ENCODE results near the gene MCCC2.
A peak's percentile ranks its signal among the peaks of the same experiment; 100 is the strongest.
"Not testable (repeated sequence)": the region's sequence is repeated elsewhere in the genome, so short reads cannot be mapped to it uniquely, and the experiment has no call there.

Gene MCCC2

DNA sequence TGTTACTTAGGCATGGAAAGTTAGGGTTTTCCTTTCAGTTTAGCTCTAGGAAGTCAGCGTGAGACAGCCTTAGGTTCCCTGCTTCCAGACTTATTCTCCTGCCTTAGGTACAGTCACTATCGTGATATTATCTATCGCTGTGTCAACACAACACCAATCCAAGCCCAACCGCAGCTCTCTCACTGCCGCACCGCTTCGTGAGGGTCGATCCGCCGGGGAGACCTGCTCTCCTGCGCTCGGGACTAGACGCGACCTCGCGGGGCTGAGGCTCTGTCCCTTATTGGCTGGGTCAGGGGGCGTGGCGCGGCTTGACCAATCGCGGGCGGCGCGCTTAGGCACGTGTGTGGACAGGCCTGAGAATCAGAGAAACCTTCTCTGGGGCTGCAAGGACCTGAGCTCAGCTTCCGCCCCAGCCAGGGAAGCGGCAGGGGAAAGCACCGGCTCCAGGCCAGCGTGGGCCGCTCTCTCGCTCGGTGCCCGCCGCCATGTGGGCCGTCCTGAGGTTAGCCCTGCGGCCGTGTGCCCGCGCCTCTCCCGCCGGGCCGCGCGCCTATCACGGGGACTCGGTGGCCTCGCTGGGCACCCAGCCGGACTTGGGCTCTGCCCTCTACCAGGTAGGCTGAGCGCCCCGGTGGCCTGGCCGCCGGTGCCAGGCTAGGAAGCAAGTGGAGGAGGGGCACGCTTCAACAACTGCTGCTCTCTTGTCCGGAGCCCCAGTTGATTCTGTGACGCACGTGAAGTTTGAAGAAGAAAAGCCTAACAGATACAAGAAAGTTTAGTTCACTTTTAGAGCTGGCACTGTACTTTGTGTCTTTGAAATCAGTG is at the start of gene MCCC2:
TSS of gene MCCC2 (plus strand) at position 400 of the 825 bp plus-strand sequence. CDS start at position 486, 86 bp downstream.
- DNase-seq (ENCODE audit: low read depth) = peak; percentile 99
- Histone ChIP-seq H3K27me3 (replicated peaks; ENCODE audit: control insufficient read depth, insufficient read depth, low read length) (no peaks in the 10 kb centered on the region), H3K4me3 (ENCODE audit: low read length) (peak within 1 kb of the TSS; percentile 92), H3K36me3 (ENCODE audit: control insufficient read depth, insufficient read depth, low read length, severe bottlenecking) (no peaks in the 10 kb centered on the region), H3K9me3 (ENCODE audit: control insufficient read depth, low read length) (no peaks in the 10 kb centered on the region), H3K4me1 (ENCODE audit: control insufficient read depth, insufficient read depth, low read length) (peaks cover 31% of the 10 kb centered on the region), H3K9ac (ENCODE audit: low read length) (peak within 1 kb of the TSS; percentile 93)

- Histone ChIP-seq H3K27me3 (replicated peaks; ENCODE audit: control insufficient read depth, insufficient read depth, low read length) (no peaks in the 10 kb centered on the region), H3K4me3 (ENCODE audit: low read length) (no peak overlapping the region), H3K9ac (ENCODE audit: low read length) (no peak overlapping the region), H3K36me3 (ENCODE audit: control insufficient read depth, insufficient read depth, low read length, severe bottlenecking) (peaks cover 47% of the 10 kb centered on the region), H3K9me3 (ENCODE audit: control insufficient read depth, low read length) (no peaks in the 10 kb centered on the region), H3K4me1 (ENCODE audit: control insufficient read depth, insufficient read depth, low read length) (peaks cover 24% of the 10 kb centered on the region)
- no peak for DNase-seq (ENCODE audit: low read depth)
Observed at GRCh38 chr5:71537687-71538086, 49.5 kb upstream of the MCCC2 start.

- H3K9me3 ChIP-seq (ENCODE audit: control insufficient read depth, low read length); H3K27me3 ChIP-seq (replicated peaks; ENCODE audit: control insufficient read depth, insufficient read depth, low read length); H3K4me3 ChIP-seq (ENCODE audit: low read length); H3K4me1 ChIP-seq (ENCODE audit: control insufficient read depth, insufficient read depth, low read length); H3K9ac ChIP-seq (ENCODE audit: low read length); DNase-seq (ENCODE audit: low read depth): not testable (repeated sequence)
- peaks cover 76% of the 10 kb centered on the region for H3K36me3 ChIP-seq (ENCODE audit: control insufficient read depth, insufficient read depth, low read length, severe bottlenecking)
Observed at GRCh38 chr5:71550885-71551284, 36.3 kb upstream of the MCCC2 start.

- H3K4me1 ChIP-seq (ENCODE audit: control insufficient read depth, insufficient read depth, low read length); H3K27me3 ChIP-seq (replicated peaks; ENCODE audit: control insufficient read depth, insufficient read depth, low read length); DNase-seq (ENCODE audit: low read depth); H3K4me3 ChIP-seq (ENCODE audit: low read length); H3K9ac ChIP-seq (ENCODE audit: low read length); H3K9me3 ChIP-seq (ENCODE audit: control insufficient read depth, low read length): not testable (repeated sequence)
- H3K36me3 ChIP-seq (ENCODE audit: control insufficient read depth, insufficient read depth, low read length, severe bottlenecking) = peaks cover 74% of the 10 kb centered on the region
Observed at GRCh38 chr5:71551582-71551981, 35.6 kb upstream of the MCCC2 start.

DNA sequence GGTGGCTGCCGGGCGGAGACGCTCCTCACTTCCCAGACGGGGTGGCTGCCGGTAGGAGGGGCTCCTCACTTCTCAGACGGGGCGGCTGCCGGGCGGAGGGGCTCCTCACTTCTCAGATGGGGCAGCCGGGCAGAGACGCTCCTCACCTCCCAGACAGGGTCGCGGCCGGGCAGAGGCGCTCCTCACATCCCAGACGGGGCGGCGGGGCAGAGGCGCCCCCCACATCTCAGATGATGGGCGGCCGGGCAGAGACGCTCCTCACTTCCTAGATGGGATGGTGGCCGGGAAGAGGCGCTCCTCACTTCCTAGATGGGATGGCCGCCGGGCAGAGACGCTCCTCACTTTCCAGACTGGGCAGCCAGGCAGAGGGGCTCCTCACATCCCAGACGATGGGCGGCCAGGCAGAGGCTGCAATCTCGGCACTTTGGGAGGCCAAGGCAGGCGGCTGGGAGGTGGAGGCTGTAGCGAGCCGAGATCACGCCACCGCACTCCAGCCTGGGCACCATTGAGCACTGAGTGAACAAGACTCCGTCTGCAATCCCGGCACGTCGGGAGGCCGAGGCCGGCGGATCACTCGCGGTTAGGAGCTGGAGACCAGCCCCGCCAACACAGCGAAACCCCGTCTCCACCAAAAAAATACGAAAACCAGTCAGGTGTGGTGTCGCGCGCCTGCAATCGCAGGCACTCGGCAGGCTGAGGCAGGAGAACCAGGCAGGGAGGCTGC is 35.0 kb upstream of the MCCC2 start:
- not testable (repeated sequence) for H3K4me1 ChIP-seq (ENCODE audit: control insufficient read depth, insufficient read depth, low read length); H3K27me3 ChIP-seq (replicated peaks; ENCODE audit: control insufficient read depth, insufficient read depth, low read length); H3K9me3 ChIP-seq (ENCODE audit: control insufficient read depth, low read length); H3K9ac ChIP-seq (ENCODE audit: low read length); DNase-seq (ENCODE audit: low read depth); H3K4me3 ChIP-seq (ENCODE audit: low read length)
- peaks cover 74% of the 10 kb centered on the region for H3K36me3 ChIP-seq (ENCODE audit: control insufficient read depth, insufficient read depth, low read length, severe bottlenecking)

GRCh38 chr5:71563161-71563560 is 24.0 kb upstream of the MCCC2 start:
- DNase-seq (ENCODE audit: low read depth) = no peak
- Histone ChIP-seq H3K4me1 (ENCODE audit: control insufficient read depth, insufficient read depth, low read length) (no peaks in the 10 kb centered on the region), H3K9me3 (ENCODE audit: control insufficient read depth, low read length) (no peaks in the 10 kb centered on the region), H3K27me3 (replicated peaks; ENCODE audit: control insufficient read depth, insufficient read depth, low read length) (no peaks in the 10 kb centered on the region), H3K9ac (ENCODE audit: low read length) (no peak overlapping the region), H3K4me3 (ENCODE audit: low read length) (no peak overlapping the region), H3K36me3 (ENCODE audit: control insufficient read depth, insufficient read depth, low read length, severe bottlenecking) (peaks cover 71% of the 10 kb centered on the region)

- peaks cover 65% of the 10 kb centered on the region for H3K36me3 ChIP-seq (ENCODE audit: control insufficient read depth, insufficient read depth, low read length, severe bottlenecking)
- H3K9me3 ChIP-seq (ENCODE audit: control insufficient read depth, low read length) = no peaks in the 10 kb centered on the region
- no peak overlapping the region for H3K4me3 ChIP-seq (ENCODE audit: low read length)
Observed at GRCh38 chr5:71564895-71565294, 22.2 kb upstream of the MCCC2 start.

DNA sequence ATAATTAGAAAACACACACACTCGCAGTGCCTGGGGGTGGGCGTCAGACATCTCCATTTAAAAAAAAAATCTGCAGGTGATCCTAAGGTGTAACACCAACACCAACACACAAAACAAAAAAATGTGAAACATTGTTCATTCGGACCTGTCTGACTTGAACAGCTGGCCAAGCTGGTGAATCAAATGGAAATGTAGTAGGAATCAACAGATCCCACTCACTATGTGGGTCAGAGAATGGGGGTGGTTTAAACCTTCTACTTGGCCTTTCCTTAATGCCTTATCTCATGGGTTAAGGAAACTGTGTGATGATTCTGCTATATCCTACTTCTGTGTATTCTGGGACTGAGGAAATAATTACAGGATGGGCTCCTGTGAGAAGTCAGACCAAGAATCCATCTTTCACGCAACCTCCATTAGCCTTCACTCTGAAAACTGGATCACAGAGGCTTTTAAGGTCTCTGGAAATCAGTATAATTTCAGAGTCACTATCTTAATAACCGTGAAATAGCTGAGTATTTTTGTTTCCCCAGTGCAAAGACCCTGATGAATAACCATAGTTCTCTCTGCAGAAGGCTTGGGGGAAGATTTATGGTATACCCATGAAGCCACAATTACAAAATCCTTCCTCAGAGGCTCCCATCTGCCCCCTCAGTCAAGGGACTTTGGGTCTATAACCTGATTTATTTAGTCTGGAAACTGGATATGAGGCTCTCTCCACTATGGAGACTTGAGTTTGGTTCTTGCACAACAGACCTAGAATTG is 17.2 kb upstream of the MCCC2 start:
- H3K36me3 ChIP-seq (ENCODE audit: control insufficient read depth, insufficient read depth, low read length, severe bottlenecking) = peaks cover 23% of the 10 kb centered on the region
- peaks cover 8% of the 10 kb centered on the region for H3K4me1 ChIP-seq (ENCODE audit: control insufficient read depth, insufficient read depth, low read length)
- no peak overlapping the region for H3K4me3 ChIP-seq (ENCODE audit: low read length)
- no peak for DNase-seq (ENCODE audit: low read depth)
- H3K27me3 ChIP-seq (replicated peaks; ENCODE audit: control insufficient read depth, insufficient read depth, low read length) = no peaks in the 10 kb centered on the region
- H3K9me3 ChIP-seq (ENCODE audit: control insufficient read depth, low read length) = no peaks in the 10 kb centered on the region
- H3K9ac ChIP-seq (ENCODE audit: low read length) = no peak overlapping the region

More at GRCh38 chr5:71564895-71565294, 22.2 kb upstream of the MCCC2 start:
- Histone ChIP-seq H3K27me3 (replicated peaks; ENCODE audit: control insufficient read depth, insufficient read depth, low read length) (no peaks in the 10 kb centered on the region), H3K9ac (ENCODE audit: low read length) (no peak overlapping the region), H3K4me1 (ENCODE audit: control insufficient read depth, insufficient read depth, low read length) (no peaks in the 10 kb centered on the region)
- peak; percentile 9 for DNase-seq (ENCODE audit: low read depth)

GRCh38 chr5:71571811-71572210 is 15.3 kb upstream of the MCCC2 start:
- not testable (repeated sequence) for H3K4me1 ChIP-seq (ENCODE audit: control insufficient read depth, insufficient read depth, low read length); H3K9ac ChIP-seq (ENCODE audit: low read length); DNase-seq (ENCODE audit: low read depth); H3K9me3 ChIP-seq (ENCODE audit: control insufficient read depth, low read length); H3K27me3 ChIP-seq (replicated peaks; ENCODE audit: control insufficient read depth, insufficient read depth, low read length); H3K4me3 ChIP-seq (ENCODE audit: low read length)
- H3K36me3 ChIP-seq (ENCODE audit: control insufficient read depth, insufficient read depth, low read length, severe bottlenecking) = peaks cover 20% of the 10 kb centered on the region

DNA sequence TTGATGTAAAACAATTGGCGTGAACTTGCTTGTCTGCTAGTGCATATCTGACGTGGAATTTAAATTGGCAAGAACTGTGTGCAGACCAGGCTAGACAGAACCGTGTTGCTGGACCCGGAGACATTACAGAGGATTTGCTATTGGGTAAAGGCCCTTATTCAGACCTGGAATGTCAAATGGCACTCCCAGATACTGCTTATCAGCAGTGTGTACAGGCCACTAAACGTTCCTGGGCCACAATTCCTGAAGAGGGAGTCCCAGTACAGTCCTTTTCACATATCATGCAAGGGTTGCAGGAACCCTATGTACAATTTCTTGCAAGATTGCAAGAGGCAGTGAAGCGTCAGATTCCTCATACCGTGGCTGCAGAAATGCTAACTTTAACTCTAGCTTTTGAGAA is 13.5 kb upstream of the MCCC2 start:
- no peak for DNase-seq (ENCODE audit: low read depth)
- H3K36me3 ChIP-seq (ENCODE audit: control insufficient read depth, insufficient read depth, low read length, severe bottlenecking) = peaks cover 12% of the 10 kb centered on the region

GRCh38 chr5:71575588-71575987 is 11.6 kb upstream of the MCCC2 start:
- H3K27me3 ChIP-seq (replicated peaks; ENCODE audit: control insufficient read depth, insufficient read depth, low read length); H3K9me3 ChIP-seq (ENCODE audit: control insufficient read depth, low read length); H3K36me3 ChIP-seq (ENCODE audit: control insufficient read depth, insufficient read depth, low read length, severe bottlenecking); H3K4me1 ChIP-seq (ENCODE audit: control insufficient read depth, insufficient read depth, low read length); DNase-seq (ENCODE audit: low read depth); H3K4me3 ChIP-seq (ENCODE audit: low read length); H3K9ac ChIP-seq (ENCODE audit: low read length): not testable (repeated sequence)

More for the DNA sequence above, 13.5 kb upstream of the MCCC2 start:
- Histone ChIP-seq H3K4me1 (ENCODE audit: control insufficient read depth, insufficient read depth, low read length) (peaks cover 9% of the 10 kb centered on the region), H3K27me3 (replicated peaks; ENCODE audit: control insufficient read depth, insufficient read depth, low read length) (no peaks in the 10 kb centered on the region), H3K9ac (ENCODE audit: low read length) (no peak overlapping the region), H3K4me3 (ENCODE audit: low read length) (no peak overlapping the region), H3K9me3 (ENCODE audit: control insufficient read depth, low read length) (no peaks in the 10 kb centered on the region)

Measured in adipocyte (in vitro differentiated cells).